Hematopoietic multipotent progenitor cell treated with erythropoietin and hydrocortisone succinate and interleukin-3 and kit ligand, for 4 days (in vitro differentiated cells): ENCODE results near the gene ITIH1.

Experiments used
- DNase-seq: peaks from one replicate; pipeline ENCODE4 v3.0.0-alpha.2; 2015

ITIH1 gene

DNA sequence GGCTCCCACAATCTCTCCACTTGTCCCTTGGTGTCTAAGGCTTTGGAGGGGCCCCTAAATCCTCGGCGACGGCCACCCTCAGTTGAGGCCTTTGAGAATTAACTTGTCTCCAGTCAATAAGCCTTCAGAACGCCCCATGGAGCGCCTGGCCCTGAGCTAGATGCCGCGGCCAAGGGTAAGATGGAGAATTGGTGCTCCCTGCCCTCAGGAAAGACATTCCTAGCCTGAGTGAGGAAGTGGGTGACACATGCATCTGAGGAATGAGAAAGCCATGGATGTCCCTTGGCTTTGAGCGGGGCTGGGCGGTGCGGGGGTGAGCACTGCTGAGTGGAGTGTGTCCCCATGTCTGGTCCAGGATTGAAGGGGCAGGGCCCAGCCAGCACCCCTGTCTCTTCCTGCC, 39.8 kb downstream of the ITIH1 start:
- no peak for DNase-seq

DNA sequence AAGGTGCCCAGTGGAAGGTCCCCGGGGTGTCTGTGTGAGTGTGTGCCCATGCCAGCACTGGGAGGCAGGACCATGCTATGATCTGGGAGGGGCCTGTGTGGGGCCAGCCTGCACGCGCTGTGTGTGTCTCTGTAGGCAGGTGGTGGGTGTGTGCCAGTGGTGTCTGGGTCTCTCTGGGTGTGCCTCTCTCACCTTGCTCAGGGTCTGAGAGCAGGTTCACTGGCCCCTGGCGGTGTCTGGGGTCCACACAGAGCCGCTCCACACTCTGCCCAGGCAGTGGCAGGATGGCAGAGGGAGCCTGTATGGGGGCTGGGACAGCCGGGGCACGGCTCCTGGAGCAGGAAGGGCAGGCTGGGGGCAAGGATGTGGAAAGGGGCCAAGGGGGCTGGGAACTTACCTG, 40.5 kb downstream of the ITIH1 start:
- no peak for DNase-seq

DNA sequence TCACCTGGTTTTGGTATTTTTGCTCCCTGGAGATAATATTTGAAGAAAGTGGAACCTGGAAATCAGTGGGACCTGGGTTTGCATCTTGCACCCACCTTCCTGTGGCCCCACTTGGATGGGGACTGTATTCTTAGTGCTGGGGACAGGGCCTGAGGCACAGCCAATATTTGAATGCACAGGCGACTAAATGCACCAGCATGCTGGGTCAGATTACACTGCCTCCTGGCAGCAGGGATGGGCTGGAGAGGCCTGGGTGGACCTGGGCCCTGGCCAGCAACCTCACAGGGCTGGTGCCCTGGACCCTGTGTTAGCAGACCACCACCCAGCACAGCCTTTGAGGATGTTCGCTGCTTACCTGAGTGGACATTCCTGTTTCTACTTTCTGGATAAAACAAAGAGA, 42.5 kb downstream of the ITIH1 start:
- no peak for DNase-seq

DNA sequence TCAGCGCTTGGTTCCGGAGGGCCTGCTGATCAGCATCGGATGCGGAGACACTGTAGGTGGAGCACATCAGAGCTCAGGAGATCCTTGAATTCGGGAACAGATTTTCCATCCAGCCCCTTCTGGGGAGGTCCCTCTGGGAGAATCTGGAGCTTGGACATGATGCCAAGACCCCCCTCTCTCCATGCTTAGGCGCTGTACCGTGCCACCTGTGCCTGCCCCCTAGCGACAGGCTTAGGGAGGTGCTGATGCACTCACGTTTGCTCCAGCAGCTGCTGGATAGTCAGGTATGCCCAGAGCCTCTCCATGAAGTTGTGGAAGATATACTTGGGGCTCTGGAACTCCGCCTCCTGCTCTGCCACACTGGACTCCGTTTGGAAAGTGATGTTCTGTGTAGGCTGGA, 43.3 kb downstream of the ITIH1 start:
- DNase-seq: peak; percentile 58

DNA sequence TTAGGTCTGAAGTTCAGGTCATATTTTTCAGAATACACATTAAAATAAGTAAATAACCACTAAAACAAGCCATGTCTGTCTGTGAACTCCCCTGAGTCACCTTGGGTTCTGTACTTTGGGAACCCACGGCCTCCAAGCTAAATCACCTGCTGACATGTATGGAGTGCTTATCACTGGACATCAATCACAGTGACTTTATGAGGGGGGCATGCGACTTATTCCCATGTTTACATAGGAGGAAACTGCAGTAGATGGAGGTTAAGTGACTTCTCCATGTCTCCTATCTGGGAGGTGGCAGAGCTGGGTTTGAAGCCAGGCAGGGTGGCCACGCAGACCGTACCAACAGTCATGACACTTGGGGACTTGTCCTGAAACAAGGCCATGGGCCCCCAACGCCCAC, 45.0 kb downstream of the ITIH1 start:
- no peak for DNase-seq

DNA sequence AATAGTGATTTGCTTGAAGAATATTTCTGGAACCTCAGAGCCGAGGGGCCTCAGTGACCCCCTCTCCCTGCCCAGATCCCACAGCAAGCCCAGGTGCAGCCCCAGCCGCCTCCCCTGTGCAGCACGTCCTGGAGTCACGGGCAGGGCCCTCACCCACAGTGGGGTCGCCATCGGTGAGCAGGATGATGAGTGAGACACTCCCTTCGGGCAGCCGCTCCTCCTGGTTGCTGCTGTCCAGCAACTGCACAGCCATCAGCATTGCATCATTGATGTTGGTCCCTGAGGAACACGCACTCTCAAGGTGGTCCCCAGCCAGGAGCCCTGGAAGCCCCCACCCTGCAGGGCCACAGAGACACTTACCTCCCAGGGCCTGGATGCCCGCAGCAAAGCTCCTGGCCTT, 46.6 kb downstream of the ITIH1 start:
- no peak for DNase-seq

DNA sequence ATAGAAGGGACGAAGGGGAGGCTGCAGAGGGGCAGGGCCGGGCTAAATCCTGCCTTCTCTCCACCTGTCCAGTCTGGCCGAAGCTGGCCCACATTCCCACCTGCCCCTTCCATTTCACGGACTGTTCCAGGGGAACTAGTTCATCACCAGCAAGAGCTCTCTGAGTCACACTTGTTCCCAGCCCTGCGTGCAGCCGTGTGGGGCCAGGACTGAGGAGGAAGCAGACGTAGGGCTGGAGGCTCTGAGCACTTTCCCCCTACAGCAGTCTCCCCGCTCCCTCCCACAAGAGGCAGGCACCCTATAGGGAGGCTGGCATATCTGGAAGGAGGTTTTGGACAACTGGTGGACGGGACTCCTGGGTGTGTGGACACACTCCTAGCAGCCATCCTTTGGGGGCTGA, 50.0 kb downstream of the ITIH1 start:
- no peak for DNase-seq

DNA sequence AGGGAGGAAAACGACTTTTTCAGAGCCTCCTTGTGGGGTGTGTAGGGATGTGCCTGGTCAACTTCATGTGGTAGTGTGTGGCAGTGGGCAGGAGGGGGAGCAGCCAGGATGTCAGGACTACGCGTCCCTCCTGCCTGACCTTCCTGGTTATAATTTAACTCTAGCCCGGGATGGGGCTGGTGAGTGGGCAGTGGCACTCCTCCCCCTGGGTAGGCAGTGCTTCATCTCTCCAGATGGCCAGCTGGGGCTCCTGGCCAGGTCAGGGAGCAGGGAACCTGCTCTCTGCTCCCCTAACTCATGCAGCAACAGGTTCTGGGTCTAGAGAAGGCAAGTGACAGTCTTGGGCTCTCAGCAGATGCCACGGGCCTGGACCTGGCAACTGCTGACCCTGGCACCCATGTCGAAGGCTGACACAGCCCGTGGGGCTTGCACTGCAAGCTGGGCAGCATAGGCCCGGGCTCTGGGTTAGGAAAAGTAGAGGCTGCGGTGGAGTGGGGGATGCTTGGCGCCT, 50.5 kb downstream of the ITIH1 start:
- DNase-seq: no peak

DNA sequence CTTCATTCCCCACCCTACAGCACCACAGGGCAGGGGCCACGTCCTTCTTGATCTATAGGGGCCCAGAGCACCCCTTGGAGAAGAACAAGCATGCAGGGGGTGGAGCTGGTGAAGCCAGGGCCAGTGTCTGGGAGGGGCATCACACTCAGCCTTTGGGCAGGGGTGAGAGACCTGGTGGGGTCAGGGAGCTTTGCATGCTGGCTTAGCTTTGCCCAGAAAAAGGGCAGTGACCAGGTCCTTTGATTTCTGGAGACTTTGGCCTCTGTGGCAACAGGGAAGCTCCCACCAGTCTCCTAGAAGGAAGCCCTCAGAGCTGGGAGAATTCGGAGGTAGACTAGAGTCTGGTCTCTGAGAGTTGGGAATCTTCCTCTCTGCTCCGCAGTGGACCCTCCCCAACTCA, 52.1 kb downstream of the ITIH1 start:
- no peak for DNase-seq

DNA sequence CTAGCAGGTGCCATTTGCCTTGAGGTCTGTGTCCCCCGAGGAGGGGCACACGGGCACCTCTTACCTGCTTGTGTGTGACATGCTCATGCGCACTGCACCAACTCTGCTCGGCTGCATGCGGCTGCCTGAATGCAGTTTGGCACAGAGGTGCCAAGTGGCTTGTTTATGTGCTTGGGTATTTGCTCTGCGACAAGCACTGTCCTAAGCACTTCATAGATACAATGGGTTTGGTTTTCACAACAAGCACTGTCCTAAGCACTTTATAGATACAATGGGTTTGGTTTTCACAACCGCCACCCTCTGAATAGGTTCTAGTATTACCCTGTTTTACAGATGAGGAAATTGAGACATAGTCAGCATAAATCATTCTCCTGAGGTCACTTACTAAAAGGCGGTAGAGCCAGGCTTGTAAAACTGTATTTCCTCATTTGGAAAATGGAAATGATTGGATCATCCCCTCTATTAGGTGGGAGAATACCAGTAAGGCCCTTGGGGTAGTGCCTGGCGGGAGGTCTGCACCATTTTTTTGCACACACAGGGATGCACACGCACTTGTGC, 52.6 kb downstream of the ITIH1 start:
- no peak for DNase-seq

DNA sequence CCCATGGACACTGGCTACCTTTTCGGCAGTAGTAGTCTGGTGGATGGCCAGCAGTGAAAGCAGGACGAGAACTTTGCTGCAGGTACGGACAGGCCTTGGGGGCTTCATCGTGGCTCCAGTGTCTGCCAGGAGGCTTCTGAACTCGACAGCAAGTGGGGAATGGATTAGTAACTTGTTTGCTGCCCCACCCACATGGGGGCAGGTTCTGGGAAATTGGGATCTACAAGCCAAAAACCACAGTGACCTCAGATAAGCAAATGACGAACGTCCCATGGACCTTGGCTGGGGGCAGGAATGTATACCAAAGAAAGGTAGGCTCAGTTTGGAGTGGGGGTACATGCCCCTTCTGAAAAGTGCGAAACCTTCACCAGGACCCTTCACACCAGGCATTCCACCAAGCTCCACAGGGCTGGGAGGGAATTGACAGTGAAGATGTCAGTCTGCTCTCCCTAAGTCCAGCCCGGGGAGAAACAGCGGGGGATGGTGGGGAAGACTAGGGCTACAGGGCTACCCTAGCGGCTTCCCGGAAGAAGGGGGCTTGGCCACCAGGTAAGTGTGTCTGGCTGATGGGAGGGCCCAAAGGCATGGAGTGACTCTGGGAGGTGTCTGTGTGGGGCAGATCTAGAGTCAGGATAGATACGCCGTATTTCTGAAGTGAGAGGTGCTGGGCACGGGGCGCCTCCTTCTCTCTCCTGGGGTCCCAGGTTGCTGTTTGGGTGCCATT, 53.3 kb downstream of the ITIH1 start, which contains the start of gene ITIH4:
ITIH4 (minus strand) TSS at position 138 of the 724 bp plus-strand sequence; CDS start at position 108, 30 bp downstream.
- DNase-seq: peak; percentile 36

DNA sequence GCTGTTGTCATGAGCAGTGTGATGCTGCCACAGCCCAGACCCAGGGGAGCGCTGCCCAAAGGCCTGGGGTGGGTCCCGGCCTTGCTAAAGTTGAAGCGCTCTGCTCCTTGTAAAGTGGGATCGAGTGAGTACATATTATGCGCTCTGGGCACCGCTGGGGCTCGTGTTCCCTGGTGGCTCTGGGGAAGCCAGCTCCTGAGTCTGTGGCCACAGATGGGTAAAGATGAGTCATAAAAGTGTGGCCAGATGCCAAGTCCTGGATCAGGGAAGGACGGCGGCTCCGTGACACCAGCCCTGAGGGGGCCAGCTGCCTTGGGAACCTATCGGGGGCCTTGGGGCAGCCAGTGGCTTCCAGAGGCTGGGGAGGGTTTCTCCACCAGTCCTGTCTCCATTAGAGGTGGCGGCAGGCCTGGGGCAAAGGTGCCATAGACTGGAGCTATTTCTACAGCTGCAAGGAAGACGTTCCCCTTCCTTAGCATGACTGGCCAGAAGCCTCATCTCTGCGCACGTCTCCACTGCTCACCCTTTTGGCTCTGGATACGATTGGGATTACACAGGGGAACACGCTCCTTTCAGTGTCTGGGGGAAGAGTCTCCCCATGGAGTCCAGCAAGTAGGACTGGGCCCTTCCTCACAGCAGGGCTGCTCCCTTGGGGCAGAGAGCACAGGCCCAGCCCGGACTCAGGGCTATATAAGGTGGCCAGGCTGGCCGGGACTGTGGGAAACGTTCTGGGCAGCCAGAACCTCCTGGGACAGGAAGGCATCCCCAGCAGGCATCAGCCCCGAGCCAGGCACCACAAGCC, 54.3 kb downstream of the ITIH1 start:
- DNase-seq: peak; percentile 46

DNA sequence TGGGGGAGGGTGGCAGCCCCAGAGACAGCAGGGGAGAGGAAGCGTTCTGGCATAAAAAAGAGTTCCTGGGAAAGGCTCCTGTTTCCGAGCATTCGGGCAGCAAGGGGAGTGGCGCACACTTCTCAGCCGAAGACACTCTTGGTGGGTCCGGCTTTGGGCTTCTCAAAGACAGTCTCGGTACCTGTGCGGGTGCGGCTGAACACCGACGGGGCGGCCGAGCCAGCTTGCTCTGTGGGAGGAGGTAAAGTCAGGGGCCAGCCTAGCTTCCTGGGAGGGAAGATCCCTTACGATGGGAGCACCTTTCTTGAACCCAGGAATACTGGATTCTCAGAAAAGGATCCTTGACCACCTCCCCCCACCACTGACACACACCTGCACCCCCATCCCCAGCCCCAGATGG, 55.8 kb downstream of the ITIH1 start:
- no peak for DNase-seq

DNA sequence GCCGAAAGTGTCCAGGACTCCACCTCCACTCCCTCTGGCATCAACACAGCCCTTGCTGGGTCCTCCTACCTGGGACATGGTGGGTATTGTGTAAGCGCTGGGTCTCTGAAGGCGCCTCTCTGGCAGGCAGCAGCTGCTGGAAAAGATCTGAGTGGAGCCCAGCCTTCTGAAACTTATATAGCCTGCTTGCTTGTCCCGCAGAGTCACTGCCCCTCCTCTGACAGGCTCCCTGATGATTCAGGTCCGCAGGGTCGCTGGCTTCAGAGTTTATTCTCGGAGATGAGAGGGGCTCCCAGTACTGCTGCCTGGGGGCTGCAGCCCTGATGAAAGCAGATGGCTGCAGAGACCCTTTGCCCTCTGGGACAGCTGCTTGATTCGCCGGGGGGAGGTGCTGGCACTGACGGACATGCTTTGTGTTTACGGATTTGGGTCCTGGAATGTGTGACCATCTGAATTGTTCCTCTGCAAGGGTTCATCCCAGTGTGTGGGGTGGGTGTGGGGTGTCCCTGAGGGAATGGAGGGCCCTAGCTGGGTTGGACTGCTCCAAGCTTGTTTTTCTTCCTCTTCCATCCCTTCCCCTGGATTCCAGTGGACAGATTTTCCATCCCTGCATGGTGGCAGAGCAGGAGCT, 57.6 kb downstream of the ITIH1 start, which contains the start of gene MUSTN1:
MUSTN1 (minus strand) TSS at position 149 of the 631 bp plus-strand sequence; CDS start at position 78, 71 bp downstream.
- DNase-seq: no peak

DNA sequence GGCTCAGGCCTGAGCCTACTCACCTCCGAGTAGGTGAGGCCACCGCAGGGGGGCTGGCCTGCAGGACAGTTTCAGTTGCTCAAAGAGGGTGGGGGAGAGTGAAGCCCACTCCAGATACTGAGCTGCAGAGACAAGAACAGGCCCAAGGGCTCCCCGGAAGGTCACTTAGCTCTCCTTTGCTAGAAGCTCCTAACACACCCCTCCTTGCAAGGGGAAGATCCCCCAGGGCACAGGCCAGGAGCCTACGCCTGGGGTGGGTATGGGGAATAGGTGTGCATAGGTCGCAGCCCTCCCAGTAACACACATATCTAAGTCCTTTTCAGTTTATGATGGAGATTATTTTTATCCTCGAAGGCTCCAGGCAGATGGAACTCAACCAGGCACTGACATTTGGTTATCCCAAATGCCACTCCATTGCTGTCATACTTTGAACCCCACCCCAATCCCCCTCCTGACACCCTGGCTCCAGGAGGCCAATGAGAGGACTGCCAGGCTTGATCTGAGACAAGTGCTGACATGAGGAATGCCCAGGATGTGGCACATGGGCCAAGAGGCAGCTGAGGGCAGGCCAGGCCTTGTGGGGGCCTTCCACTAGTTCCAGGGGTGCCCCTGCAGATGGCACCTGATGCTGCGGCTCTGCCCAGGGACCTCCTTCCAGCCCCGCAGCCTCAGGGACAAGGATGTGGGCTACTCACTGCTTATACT, 58.5 kb downstream of the ITIH1 start:
- DNase-seq: no peak

DNA sequence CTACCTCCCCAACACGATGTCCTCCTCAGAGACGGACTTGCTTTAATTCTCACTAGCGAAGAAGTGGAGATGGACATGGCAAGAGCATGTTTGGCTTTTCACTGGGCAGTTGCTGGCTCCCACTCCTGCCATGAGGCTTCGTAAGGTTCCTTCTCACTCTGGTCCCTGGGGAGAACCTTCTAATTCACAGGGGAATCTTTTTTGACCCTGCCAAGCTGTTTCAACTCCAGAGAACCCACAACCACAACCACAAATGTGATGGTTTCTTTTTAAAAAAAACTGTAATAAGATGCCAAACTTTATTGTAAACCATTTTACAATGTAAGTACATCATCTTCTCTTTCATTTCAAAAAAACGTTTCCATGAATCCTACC, 59.1 kb downstream of the ITIH1 start:
- DNase-seq: no peak

DNA sequence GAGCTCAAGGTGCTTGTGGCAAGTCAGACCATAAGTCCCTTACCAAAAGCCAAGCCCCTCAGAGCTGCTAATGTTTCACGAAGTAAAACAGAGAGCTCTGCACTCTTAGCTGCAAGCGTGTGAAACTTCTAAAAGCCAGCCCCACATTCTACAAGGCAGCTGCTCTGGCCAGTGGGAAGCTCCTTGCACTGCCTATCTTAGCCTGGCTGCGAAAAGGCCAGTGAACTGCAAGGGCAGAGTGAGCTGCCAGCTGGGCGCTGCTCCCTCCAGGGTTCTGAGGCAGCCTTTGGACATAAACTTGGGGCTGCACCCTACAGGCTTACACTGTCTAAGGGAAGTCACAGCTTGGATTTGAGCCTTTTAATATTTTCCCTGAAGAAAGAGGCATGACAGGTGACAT, 59.6 kb downstream of the ITIH1 start:
- DNase-seq: no peak

DNA sequence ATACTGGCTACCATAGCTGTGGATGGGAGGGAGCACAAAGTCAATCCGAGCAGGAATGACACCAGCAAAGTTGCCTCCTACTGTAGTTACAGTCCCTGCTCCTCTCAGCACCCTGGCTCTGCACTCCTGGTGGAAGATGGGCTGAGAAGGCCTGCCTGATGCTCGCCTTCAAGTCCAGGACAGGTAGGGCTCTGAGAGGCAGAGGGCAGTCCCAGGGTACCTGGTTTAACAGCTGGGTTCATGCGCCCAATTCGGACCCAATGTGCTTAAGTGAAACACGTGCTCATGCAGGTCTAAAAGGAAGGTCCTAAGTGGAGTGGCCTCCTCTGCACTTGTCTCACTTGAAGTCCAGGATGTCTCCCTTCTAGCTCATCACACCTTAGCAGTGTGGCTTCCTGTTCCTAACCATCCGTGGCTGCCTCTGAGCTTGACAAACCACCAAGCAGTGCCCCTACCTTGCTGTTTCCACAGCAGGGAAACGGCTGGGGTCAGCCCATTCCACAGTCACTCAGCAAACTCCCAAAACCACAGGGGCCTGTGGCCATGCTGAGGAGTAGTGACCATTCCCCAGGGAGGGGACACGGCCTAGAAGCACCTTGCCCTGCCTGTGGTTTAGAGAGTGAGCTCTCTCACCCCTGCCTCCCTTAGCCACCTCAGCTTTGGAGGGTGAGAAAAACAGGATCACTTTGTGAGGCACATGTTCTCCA, 61.3 kb downstream of the ITIH1 start:
- no peak for DNase-seq

DNA sequence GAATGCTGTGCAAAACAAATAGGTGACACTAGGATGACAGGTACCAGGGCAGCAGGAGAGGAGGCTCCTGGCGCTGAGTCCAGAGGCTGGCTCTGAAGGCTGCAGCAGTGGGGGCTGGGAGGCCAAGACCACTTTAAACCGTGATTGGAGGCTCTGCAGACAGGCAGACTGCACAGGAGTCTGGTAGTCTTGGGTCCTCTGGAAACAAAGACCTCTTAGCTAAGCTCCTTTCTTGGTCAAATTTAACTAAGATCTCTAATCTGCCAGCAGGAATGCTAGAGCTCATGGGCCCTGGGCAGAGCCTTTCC, 61.8 kb downstream of the ITIH1 start:
- DNase-seq: no peak

DNA sequence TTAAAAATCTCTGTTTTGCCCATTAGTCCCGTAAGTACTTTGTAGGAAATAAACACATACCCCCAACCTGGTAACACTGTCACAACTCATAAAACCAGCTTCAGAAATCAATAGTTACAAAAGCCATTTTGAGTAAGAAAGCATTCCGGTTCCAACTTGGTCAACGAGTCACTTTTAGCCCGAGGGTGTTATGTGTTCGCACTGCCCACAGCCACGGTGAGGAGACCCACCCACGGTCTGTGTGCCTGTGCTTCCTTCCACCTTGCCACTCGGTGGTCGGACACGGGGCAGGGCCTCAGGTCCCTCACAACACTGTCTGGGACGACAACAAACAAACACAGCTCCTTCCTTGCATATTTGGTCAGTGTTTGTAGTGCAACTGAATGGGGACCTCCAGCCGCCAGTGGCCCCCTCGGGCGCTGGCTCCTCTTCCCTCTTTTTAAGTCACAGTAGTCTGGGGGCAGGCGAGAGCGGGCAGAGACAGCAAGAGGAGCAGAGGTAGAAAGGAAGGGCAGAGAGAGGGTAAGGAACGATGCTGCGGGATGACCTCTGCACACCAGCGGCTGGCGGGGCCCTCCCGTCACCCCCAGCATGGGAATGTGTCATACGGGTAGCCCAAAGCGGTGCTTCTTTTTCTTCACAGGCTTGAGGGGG, 62.6 kb downstream of the ITIH1 start:
- no peak for DNase-seq

DNA sequence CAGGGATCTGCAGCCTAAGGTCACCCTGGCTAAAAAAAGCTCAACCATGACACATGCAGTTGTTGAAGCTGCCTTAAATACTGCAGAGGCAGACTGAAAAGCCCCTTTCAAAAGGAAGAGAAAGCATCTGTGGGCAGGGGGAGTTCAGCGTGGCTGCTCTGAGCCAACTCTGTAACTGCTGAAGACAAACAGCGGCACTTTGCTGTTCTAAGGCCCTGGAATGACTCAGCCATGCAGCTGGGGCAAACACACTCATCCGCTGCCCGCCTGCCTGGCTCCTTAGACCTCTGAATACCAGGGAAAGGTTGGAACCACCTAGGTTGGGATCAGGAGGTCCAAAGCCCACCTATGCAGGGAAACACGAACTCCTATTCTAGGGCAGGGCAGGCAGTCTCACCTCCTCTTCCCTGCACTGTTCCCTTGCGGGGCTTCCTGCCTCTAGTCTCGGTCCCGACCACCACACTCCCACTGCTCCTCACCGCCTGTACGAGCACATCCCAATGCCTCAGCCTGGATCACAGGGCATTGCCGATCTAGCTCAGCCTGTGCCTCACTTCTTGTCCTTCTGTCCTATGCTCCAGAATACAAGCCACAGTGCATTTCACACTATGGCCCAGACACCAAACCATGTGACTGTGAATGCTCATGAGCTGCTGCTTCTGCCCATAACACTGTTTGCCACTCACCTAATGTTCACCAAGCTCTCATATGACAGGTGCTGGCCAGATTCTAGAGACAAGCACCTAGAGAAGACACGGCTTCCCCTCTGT, 64.0 kb downstream of the ITIH1 start:
- DNase-seq: no peak
